Stimulated activated CD8-positive, alpha-beta memory T cell treated with anti-CD3 and anti-CD28 coated beads, Interleukin-7, amount 100 ng/mL, for 4 hours (primary cell): ENCODE results near the gene UTP14A.
"Not testable (repeated sequence)": the region's sequence is repeated elsewhere in the genome, so short reads cannot be mapped to it uniquely, and the experiment has no call there.

Experiments used
- DNase-seq, 2 donors: peaks; one replicate each; pipeline ENCODE4 v3.0.0-alpha.2; 2020; ENCODE audit warnings: low read depth in 2 of 2

UTP14A gene, protein sequence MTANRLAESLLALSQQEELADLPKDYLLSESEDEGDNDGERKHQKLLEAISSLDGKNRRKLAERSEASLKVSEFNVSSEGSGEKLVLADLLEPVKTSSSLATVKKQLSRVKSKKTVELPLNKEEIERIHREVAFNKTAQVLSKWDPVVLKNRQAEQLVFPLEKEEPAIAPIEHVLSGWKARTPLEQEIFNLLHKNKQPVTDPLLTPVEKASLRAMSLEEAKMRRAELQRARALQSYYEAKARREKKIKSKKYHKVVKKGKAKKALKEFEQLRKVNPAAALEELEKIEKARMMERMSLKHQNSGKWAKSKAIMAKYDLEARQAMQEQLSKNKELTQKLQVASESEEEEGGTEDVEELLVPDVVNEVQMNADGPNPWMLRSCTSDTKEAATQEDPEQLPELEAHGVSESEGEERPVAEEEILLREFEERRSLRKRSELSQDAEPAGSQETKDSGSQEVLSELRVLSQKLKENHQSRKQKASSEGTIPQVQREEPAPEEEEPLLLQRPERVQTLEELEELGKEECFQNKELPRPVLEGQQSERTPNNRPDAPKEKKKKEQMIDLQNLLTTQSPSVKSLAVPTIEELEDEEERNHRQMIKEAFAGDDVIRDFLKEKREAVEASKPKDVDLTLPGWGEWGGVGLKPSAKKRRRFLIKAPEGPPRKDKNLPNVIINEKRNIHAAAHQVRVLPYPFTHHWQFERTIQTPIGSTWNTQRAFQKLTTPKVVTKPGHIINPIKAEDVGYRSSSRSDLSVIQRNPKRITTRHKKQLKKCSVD

DNA sequence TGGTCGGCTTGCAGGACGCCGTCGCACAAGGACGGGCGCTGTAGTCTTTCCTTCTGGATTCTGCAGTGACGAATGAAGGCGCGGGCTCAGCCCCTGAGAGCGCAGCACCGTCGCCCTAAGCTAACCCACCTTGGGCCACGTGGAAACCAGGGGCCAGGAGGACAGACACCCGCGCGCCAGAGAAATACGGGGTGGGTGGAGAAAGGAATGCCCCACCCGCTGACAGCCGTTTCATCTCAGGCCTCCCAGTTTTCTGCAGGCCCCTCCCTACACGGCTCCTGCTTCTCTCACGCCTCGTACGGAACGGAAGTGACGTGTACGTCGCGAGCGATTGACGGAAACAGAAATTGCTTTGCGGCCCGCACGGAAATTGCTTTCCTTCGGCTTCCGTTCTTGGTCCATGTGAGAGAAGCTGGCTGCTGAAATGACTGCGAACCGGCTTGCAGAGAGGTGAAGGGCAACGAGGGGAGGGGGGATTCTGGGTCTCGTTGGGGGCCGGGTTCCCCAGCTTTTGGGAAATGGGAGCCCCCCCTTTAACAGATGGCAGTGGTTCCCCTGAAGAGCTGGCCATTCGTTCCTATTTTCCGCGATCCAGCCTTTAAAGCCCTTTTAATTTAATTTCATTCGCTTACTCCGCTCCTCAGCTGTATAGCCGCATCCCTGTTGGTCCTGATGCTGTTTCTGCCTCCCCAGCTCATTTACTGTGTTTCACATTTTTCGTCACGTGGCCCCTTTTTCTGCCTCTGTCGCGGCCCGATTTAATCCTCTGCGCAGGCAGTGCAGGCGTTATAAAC, at the start of gene UTP14A:
Gene UTP14A (plus strand): TSS at position 378 of the 794 bp plus-strand sequence. CDS start 47 bp downstream, at position 425.
- DNase-seq: peak; percentile 77 to 82

DNA sequence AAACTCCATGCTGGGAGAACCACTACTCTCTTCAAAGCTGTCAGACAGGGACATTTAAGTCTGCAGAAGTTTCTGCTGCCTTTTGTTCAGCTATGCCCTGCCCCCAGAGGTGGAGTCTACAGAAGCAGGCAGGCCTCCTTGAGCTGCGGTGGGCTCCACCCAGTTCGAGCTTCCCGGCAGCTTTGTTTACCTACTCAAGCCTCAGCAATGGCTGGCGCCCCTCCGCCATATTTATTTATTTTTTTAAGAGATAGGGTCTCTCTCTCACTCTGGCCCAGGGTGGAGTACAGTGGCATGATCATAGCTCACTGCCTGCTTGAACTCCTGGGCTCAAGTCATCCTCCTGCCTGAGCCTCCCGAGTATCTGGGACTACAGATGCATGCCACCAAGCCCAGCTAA, 46.8 kb upstream of the UTP14A start:
- not testable (repeated sequence) for DNase-seq

DNA sequence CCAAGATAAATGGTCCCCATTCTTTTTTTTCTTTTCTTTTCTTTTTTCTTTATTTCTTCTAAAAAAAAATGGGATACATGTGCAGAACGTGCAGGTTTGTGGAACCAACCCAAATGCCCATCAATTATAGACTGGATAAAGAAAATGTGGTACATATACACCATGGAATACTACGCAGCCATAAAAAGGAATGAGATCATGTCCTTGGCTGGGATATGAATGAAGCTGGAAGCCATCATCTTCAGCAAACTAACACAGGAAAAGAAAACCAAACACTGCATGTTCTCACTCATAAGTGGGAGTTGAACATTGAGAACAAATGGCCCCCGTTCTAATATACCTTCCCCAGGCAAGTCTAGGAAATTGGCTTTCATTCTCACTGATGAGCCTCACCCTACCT, 39.6 kb upstream of the UTP14A start:
- DNase-seq: not testable (repeated sequence)

DNA sequence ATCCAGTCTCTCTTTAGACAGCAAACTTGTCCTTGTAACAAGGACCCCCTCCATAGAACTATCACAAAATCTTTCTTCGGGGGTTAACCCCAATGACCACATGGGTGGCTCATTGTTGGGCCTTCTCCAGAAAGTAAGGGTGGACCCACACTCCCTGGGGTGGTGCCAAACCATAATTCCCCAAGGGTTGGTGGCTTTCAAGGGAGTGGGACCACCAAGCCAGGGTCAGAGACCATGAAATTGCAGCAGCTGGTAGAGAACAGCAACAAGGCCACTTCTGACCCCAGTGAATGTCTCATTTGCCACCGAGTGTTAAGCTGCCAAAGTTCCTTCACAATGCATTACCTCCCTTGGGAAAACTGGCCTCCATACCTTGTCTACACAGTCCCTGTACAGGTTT, 33.4 kb upstream of the UTP14A start:
- DNase-seq: no peak

DNA sequence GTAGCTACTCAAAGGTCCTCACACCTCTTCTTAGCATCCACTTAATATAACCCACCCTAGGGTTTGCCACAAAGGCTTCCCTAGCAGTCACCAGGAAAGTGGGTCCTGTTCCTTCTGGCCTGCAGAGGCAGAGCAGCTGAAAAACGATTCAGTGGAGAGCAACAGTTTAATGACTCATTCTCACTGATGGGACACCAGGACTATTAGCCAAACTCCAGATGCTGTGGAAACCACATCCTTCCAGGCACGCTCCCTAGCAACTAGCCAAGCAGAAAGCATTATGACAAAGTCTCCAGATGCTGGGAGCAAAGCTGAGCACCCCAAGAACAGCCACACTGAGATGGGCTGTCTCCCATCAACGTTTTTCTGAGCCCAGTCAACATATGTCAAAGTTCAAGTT, 30.3 kb upstream of the UTP14A start:
- no peak for DNase-seq

DNA sequence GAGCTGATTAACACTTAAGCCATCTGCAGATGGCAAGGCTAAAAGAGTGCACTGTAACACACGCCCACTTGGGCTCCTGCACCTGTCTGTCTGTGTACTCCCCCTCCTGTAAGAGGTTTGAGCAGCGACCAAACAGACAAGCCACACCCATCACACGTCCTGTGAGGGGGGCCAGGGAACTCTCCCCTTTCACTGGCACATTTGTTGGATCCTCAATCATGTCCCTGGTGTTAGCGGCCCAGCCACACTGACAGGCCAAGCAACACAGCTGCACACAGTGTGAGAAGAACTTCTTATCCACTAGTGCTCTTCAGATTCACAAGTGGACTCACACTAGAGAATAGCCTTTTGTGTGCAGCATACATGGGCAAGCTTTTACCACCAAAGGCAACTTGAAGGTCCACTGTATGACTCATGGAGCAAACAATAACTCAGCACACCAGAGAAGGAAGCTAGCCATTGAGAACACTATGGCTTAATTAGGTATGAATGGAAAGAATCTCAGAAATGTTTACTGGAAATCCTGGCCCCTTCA, 29.1 kb upstream of the UTP14A start:
- DNase-seq: no peak

DNA sequence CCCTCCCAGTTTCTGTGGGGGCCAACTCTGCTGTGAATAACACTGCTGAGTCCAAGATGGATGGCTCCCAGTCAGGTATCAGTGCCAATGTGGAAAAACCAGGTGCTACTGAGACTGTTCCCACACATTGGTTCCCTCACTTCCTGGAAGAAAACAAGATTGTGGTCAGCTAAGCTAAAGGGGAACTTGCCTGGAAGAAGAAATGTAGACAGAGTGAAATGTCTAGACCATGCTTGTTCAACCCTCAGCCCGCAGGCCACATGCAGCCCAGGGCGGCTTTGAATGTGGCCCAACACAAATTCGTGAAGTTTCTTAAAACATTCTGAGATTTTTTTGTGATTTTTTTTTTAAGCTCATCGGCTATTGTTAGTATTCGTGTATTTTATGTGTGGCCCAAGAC, 28.6 kb upstream of the UTP14A start:
- DNase-seq: no peak

DNA sequence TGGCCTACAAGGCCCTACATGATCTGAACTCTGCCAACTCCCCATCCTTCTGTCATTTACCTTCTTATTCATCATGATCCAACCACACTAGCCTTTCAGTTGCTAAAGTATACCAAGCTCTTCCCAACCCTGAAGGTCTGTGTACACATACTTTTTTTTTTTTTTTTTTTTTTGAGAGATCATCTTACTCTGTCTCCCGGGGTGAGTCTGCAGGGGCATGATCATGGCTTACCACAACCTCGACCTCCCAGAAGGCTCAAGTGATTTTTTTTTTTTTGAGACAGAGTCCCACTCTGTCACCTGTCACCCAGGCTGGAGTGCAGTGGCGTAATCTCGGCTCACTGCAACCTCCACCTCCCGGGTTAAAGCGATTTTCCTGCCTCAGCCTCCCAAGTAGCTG, 5.9 kb upstream of the UTP14A start:
- no peak for DNase-seq

DNA sequence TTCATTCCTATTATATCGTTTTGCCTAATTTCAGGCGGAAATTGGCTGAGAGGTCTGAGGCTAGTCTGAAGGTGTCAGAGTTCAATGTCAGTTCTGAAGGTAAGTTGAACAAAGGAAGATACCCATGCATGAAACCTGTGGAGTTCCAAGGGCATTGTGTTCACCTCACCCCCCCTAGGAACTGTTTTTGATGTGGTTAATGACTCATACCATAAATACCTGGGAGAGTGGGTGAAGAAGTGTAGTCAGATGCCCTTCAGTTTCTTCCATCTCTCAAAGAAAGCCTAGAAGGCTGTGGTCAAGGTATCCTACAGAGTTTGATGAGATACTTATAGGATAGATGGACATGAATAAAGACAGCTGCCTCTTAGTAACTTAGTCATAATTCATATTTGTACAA, 2.7 kb downstream of the UTP14A start:
- DNase-seq: no peak

DNA sequence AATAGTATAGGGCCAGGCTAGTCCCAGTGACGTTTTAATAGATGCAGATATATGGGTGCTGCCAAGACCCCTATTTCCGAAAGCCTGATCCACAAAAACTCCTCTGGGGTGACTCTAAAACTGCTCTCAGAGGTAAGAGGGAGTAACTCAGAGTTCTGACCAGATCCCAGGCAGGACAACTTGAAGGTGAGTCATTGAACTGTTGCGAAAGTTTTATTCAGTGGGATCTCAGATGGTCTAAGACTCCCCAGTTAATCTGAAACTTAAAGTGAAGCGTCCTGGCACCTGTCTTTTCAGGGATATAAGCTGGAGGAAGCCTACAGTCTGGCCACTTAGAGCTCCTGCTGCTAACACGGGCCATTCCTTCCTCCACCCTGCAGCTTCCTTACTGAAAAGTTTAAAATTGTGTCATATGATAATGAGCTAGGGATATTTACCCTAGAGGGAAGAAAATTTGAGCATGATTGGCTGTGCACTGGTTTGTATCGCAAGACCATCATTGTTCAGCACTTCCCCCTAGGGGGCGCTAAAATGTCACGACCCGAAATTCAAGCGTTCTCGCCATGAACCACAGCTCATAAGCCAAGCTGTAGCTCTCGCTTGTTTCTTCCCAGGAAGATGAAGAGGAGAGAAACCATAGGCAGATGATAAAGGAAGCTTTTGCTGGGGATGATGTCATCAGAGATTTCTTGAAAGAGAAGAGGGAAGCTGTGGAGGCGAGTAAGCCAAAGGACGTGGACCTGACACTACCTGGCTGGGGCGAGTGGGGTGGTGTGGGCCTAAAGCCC, 19.5 kb downstream of the UTP14A start:
- peak; percentile 34 to 36 for DNase-seq

DNA sequence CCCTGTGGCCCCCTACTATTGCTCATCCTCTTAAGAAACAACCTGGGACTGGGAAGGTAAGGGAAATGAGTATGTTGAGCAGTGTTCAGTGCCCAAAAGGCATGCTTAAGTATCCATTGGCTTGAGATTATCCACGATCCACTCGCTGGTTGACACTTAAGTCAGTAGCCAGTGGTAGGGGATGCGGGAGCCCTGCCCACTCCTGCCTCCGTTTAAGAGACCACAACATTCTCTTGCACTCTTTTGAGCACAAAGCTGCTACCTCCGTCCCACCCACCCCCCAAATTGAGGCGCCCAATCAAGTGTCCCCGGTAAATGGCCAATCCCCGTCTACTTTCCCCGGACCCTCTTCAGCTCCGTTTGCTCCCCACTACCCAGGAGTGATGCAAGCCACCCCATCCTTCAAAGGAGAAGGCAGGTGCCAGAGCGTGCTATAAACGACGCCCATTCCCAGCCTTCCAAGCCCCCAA, 25.0 kb downstream of the UTP14A start:
- DNase-seq: no peak

DNA sequence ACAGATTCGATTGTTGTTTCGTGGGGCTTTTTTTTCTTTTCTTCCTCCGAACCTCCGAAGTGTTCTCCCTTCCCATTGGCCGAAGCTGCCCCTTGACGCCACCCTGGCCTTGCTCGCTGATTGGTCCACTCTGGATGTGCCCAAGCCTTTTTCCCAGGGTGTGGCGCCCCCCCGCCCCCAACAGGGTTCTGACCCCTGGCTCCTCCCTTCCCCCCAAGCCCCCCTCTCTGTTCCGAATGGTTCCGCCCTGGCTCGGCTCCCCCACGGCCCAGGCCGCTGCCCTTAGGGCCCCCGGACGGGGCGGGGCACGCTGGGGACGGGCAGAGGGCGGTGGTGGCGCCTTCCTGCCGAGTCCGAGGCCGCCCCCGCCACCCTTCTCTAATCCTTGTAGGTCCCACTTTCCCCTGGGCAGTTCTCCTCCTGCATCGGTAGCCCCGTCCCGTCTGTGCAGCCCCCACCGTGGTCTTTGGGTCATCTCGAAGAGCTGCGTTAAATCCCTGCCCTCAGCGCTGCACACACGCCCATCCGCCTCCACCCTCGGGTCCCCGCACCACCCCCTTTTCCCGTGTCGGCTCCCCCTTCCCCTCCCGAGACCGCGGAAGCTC, 25.5 kb downstream of the UTP14A start:
- DNase-seq: peak; percentile 31 to 46

DNA sequence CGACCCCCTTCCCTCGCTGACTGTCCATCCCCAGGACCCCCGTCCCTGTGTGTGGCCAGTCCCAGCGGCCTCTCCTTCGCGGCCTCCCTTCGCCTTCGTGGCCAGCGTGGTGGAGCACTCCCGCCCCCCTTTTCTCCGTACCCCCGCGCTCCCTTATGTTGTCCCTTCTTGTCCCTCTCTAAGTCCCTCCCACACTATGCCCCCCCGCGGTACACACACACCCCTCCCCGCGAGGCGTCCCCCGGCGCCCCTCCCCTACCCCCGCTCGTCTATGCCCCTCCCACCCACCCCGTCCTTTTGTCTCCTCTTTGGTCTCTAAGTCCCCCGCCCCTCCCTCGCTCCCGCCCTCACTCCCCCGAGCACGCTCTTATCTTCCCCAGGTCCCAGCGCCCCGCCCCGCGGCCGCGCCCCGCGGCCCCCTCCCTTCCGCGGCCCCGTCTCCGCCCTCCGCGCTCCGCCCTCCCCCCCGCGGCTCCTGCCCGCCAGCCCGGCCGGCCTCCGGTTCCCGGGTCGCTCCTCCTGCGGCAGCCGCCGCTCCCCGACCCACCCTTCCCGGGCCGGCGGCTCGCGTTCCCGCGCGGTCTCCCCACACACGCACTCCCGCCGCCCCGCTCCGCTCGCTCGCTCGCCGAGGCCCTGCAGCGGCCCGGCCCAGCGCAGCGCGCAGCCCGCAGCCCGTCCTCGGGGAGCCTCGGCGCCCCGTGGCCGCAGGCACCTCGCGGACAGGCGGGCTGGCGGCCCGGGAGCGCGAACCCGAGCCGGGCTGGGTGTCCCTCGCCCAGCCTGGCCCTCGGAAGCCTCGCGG, 26.3 kb downstream of the UTP14A start:
- DNase-seq: peak; percentile 68 to 79

DNA sequence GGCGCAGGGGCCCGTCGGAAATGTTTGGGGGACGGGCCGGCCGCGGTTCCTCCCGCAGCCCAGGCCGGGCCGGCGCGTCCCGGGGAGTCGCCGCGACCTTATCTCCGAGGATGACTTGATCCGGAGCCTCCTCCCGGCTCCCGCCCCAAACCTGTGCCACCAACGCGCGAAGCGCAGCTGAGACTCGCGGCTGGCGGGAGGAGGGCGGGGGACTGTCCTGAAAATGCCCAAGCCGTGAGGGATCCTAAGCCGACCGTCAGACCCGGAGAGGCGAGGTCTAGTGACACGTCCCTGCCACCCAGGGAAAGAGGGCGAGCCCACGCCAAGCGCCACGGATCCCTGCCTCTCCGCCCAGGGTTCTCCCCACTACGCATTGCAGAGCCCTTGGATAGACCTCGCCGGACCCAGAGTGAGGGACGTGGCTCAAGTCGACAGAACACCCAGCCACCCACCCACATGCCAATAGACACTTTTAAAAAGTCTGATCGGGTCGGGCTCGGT, 26.9 kb downstream of the UTP14A start:
- no peak for DNase-seq

DNA sequence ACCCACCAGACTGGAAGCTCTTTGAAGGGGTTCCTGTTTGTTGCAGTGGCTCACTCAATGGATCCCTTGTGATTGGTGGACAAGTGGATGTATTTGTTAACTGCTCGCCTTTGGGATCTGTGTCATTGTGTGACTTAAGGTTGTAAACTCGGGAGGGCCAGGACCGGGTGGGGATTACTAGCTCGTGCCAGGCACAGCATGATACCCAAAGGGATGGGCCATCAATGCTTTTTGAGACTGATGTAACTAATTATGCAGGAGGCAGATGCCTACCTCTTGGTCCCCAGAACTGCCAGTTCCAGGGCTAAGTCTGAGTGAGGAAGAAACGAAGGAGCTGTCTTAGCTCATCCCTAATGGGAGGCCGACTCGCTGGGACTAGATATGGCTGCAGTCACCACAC, 27.7 kb downstream of the UTP14A start:
- no peak for DNase-seq

DNA sequence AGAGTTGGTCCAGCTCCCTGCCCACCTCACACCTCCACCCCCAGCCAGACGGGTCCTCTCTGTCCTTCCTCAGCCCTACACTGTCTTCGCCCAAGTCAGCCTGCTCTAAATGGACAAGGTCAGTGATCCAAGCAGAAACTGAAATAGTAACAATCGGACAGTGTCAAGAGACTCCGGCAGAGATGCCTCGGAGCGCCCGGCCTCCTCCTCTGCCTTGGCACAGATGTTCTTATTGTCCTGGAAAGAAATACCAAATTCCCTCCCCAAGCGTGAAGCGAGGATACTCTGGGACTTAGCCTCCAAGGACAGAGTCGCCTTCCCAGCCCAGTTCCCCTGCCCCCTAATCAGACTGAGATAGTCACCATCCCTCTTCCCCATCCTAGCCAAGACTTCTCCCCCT, 28.5 kb downstream of the UTP14A start:
- no peak for DNase-seq

DNA sequence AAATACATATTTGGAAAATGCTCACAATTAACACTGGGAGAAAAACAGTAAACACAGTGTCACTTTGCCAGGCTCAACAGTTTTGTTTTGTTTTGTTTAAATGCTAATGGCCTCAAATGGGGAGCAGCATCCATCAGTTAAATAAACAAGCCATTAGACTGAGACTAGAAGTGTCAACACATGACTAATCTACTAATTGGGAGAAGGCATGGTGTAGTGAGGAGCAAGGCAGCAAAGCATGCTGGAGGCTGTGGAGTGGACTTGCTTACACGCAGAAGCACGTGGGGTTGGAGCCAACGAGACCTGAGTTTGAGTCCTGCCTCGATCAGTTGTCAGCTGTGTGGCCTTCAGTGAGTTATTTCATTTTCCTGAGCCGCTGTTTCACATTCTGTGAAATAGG, 29.0 kb downstream of the UTP14A start:
- no peak for DNase-seq

DNA sequence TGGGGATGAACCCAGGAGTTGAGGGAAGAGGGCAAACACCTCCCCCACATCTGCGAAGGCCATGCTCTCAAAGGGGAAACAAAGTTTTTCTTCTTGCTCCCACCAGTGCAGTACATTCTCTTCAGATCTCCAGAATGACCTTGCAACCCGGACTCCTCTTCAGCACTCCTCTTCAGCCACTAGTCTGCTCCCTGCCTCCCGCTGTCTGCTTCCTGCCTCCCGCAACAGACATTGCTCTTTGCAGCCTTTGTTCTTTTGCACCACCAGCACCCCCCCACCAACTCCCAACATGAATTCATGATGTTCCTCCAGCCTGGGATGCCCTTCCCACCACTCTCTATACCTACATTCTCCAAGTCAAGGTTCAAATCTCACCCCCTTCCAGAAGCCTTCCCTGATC, 32.1 kb downstream of the UTP14A start:
- DNase-seq: no peak

DNA sequence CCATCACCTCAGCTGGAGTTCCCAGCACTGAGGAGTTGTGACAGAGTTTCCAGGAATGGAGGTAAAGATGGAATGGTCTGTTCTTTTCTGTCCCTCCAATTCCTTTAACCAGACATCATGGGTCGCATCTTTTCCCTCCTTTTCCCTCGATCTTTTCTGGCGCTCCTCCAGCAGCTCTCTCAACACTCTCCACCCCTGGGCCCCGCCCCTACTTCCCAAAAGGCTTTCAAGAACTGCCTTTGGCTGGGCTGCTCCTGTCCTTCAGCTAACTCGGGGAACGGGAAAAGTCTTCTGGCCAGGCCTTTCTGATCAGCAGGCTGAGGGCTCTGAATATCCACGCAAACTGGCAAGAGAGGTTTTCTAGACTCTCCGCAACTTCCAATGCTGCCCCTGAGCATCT, 34.0 kb downstream of the UTP14A start:
- DNase-seq: no peak

DNA sequence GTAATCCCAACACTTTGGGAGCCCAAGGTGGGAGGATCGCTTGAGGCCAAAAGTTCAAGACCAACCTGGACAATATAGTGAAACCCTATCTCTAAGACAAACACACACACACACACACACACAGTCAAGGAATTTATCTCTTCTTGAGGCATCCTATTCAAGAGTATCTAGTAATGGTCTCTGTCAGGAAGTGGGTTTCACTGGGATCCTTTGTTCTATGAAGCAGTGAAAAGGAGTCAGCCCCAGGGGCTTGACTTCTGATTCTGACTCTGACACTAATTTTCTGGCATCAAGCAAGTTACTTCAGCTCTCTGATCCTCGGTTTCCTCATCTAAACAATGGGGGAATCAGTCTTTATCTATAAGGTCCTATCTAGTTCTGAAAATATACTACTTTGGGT, 34.8 kb downstream of the UTP14A start:
- no peak for DNase-seq
